Suppressor macrophage treated with lipopolysaccharide for 4 hours (primary cell): ENCODE measurements around the gene MIER1.
"Not testable (repeated sequence)": the region's sequence is repeated elsewhere in the genome, so short reads cannot be mapped to it uniquely, and the experiment has no call there.

Experiments
- DNase-seq: peaks from one replicate; pipeline ENCODE4 v3.0.0-alpha.2; 2020

Gene MIER1

DNA sequence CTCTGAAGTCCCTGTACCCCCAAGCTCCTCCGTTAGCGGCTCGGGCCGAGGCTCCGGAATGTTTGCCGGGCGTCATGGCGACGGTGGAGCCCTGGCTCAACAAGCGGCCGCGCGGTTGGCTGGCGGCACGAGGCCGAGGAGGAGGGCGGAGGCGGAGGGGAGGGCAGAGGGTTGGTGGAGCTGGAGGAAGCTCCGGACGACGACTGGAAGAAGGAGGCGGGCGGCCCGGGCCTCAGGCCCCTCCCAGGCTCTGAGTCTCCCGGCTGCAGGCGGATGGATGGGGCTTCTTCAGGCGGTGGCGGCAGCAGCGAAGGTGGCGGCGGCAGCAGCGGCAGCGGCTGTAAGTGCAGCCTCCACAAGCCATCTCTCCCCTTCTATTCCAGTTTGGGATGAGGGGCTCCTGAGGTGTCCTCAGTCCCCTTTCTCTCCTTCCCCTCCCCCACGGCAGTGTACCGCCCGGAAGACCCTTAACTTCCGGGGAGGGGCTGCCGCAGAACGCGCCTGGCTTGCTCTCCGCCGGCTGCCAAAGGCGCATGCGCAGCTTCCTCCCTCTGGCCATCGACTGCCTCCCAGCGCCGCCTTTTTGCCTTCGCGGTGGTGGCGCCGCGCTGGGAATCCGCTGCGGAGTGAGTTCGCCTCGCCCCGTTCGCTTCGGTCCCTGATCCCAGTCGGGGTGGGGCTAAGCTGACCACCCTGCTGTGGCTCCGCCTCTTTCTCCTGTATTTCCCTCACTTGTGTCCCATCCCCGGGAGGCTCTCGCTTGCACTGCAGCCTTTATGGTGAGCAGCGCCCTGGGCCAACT is at the start of gene MIER1, which contains the start of gene DNAI4:
Gene MIER1, plus strand, starts transcription at position 235 of the 802 bp plus-strand sequence. Its CDS starts 39 bp downstream, at position 274.
Gene DNAI4, minus strand, starts transcription at position 101 of the 802 bp plus-strand sequence. Its CDS starts 25 bp downstream, at position 76.
- peak; percentile 99 for DNase-seq

DNA sequence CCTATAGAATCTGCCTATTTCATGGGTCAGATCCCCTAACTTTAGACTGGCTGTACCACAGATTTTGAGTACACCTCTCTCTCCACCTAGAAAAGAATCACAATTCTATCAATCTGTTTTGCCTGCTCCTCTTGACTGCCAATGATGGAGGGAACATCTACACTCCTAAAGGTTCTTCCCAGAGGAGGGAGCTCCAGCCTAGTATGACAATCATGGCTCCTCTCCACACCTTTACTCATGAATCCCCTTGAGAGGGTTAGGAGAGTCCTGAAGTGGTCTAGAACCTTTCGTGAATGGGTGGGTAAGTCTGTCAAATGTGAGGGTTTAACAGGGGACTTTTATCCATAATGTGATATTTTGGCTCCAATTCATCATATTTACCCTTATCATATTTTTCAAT is 48.1 kb upstream of the MIER1 start:
- no peak for DNase-seq

DNA sequence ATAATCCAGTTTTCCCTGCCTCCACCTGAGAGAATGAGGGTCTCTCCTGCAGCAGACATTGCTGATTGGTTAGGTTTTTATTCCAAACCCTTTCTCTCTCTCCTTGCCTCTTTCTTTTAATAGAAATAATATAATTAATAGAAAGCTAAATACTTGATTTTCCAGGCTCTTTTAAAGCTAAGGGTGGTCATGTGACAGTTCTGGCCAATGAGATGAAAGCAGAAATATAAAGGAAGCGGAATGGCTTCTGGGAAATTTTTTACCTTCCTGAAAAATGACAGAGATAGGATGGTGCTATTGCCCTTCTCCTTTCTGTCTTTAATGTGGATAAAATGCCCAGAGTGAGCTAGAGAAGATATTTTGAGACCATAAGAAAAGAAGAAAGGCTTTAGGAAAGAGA is 35.8 kb upstream of the MIER1 start:
- DNase-seq = no peak

DNA sequence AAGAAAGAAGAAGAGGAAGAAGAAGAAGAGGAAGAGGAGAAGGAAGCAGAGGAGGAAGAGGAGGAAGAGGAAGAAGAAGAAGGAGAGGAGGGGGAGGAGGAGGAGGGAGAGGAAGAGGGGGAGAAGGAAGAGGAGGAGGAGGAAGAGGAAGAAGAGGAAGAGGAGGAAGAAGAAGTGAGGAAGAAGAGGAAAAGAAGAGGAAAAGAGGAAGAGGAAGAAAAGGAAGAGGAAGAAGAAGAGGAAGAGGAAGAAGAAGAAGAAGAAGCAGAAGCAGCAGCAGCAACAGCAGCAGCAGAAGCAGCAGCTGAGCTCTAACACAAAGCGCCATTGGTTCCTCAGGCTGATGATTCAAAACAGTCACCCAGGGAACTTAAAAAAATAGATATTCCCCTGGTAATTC is 34.2 kb upstream of the MIER1 start:
- DNase-seq = no peak

DNA sequence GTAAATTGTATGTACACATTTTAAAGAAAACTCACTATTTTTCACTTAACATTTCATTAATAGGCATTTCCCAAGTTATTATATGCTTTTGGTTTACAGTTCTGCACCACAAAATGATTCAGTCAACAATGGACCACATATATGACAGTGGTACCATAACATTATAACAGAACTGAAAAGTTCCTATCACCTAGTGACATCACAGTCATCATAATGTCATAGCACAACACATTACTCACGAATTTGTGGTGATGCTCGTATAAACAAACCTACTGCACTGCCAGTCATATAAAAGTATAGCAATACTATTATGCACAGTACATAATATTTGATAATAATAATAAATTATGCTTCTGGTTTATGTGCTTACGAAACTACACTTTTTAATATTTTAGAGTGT is 31.1 kb upstream of the MIER1 start:
- DNase-seq = no peak

DNA sequence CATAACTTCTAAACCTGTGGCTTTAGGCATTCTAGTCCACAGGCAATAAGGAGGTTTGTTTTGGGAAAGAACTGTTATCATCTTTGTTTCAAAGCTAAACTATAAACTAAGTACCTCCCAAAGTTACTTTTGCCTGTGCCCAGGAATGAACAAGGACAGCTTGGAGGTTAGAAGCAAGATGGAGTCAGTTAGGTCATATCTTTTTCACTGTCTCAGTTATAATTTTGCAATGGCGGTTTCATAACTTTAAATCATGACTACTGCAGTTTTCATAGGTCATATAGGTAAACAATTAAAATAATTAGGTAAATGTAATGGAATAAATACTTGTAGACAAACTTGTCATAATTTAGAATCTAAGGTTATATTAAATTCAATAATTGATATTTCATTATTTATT is 9.6 kb upstream of the MIER1 start:
- DNase-seq = not testable (repeated sequence)

DNA sequence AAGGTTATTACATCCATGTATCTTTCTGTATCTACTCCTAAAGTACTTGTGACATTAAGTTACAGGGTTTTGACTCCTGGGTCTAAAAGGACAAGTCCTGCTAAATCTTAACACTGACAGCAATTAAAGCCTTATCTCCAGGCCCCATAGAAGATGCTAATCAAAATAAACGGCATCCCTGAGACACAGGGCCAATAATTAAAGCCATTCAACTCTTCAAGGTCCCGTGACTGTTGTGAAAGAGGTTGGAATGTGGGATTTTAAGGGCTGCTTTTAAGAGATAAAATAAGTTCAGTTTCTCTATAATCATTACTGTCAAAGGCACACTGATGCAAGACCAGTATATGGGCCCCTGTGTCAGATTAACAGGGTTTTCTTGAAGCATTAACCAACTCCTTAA is 8.5 kb upstream of the MIER1 start:
- DNase-seq = no peak

DNA sequence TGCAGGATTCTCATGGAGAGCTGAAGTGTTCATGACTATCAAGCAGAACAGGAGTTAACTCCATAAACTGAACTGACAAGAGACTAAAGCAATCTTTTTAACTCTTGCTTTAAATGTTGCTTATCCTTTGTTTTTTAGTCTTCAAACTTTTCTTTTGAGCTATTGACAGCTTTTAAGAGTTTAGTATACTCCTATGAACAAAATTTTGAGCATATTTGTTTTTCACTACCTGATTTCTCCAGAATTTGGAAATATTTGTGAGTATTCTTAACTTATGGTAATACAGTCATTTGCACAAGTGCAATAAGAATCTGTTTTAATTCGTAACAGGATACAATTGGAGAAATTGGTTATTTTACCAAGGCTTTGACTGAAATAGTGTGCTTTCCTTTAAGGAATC is 7.3 kb upstream of the MIER1 start:
- DNase-seq = no peak

DNA sequence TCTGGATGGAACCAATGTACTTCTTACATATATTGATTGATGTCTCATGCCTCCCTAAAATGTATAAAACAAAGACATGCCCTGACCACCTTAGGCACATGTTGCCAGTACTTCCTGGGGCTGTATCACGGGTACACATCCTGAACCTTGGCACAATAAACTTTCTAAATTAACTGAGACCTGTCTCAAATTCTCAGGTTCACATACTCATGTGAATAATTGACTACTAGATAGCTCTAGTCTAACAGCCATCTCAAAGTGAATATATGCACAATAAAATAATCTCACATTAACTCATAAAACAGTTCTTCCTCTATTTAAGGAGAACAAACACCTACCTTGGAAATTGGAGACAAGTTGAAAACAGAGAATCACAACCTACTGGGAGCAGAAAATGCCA is 5.7 kb upstream of the MIER1 start:
- no peak for DNase-seq

DNA sequence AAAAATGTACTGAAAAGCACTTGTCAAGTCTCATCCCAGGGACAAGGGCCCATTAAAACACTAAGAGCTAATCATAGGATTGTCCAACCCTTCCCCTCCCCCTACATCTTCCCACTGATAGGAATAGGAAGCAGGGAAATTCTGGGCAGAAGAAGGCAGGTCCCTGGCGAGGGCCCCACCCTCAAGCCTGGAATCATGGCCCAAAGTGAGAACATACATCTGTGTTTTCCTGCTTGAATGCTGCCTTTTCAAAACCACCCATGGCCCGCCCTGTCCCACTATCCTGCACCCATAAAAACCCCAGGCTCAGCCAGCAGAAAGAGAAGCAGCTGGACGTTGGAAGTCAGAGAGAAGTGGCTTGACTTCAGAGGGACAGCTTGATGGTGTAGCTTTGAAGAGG is 5.0 kb upstream of the MIER1 start:
- no peak for DNase-seq

DNA sequence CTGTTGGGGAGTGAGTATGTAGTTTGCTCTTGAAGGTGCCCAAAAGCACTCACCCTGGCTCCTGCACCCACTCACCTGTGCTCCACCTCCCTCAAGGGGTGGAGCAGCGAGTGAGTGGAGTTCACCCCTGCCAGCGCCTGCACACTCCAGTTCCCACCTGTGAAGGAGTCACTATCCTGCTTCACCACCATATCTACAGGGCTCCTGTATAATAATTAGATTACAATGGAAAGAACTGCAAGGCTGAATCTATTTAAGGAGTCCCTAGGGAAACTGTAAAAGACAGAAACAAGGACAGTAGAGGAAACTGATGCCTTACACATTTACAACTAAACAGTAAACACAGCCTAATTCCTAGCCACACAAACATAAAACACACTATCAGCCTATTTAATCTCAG is 4.2 kb upstream of the MIER1 start:
- no peak for DNase-seq

DNA sequence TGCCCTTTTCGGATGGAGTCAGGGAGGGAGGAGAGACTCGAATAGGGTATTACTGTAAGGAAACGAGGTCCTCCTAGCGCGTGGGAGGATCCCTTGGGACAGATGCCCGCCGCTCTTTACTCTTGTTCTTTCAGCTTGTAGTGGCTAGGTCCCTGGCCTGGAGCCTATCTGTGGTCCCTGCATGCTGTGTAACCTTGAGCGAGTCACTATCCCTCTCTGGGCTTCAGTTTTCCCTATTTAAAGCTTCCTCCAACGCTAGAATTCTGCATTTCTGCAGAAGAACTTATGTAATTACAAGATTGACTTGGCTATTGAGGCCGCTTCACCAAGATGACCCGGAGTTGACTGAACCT is 744 bp downstream of the MIER1 start:
- DNase-seq = no peak

DNA sequence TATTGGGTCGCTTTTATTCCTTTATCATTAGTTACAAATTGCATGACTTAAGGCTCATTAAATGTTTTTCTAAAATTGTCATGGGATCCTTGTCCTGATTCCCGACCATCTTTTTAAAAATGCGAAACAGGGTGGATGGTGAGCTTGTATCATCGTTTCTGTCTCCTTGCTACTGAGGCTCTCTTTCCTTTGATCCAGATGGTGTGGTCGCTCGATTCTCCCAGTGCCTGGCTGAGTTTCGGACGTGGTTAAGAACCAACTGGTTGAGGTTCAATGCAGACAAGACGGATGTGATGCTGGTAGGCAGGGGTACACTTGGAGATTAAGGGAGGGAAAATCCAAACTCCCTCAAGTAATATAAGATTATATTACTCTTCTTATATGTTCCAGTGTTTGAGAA is 1.2 kb downstream of the MIER1 start:
- DNase-seq = no peak

DNA sequence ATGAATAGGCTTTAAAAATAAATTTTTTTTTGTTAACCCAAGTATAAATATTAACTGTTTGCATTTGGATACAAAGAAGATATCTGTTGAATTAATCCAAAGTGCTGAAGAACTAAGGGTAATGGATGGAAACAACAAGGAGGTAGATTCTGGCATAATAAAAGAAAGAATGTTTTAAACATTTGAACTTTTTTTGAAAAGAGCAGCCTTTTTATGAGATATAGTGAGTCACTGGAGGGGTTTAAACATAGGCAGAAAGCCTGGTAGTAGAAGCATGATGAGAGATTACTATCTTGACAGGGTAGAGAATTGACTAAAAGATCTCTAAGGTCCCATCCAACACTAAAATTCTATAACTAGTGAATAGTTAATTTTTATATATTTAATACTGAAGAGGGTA is 2.7 kb downstream of the MIER1 start:
- DNase-seq = no peak

DNA sequence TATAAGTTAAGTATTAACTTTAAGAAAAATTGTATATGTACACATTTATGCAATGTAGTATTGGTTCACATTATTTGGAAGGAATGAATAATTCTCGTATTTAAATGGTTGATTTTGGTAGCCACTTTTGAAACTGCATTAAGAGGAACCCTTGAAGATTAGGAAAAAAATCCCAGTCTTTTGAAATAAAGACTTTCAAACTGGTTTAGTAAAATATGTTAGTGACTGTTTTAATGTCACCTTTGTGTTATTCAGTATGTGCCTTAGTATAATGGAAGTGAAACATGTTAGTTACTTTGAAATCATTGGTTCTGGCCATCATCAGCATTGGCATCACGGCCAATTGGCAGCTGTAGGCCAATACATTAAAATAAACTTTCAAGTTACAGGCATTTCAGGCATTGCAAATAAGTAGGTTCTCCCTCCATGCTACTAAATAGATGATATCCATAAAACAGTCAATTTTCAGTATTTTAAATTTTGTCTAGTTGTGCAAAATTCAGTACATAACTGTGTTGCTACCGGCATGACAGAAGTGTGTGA is 4.4 kb downstream of the MIER1 start:
- peak; percentile 73 for DNase-seq

DNA sequence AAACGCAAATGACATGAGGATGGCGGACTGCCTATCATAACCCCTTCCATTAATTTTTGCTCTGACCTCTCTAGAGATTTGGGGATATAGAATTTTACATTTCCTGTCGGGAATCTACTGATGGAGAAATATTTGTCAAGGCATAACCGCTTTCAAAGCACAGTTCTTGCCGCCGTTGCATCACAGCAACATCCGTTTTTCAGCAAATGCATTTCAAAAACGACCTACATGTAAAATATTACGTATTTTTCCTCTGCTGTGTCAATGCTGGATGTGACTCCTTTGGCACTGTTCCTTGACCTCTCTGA is 4.9 kb downstream of the MIER1 start:
- no peak for DNase-seq

DNA sequence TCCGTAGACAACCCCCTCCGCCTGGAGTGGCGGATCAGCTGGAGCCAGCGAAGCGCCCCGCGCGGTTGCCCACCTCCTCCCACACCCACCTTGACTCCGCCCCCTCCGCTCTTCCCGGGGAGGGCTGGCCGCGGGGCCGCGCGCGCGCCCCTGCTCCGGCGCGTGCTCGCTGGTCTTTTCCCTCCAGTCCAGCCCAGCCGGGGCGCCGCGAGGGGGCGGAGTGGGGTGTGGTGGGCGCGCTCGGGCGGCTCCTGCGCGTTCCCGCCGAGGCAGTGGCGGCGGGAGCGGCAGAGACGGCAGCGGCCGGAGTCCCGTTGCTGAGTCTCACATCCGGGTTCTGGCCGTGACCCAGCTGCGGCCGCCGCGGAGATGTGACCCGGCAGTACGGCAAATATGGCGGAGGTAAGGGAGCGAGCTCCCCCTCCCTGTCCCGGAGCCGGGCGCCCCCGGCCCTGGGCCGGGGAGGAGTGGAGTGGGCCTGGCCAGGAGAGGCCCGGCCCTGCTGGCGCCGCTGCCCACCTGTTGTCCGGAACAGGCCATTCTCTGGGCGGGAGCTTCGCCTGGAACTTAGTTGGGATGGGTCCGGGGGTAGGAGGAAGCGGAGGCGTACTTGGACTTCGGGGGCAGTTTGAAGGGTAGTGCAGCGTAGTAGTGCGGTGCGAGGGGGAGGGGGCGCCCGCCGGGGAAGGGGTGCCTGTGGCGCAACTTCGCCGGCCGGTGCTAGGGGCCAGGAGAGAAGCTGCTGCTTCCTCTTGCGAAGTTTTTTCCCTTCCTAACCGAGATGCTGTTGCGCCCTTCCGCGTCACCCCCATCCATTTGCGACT is 5.4 kb downstream of the MIER1 start:
- DNase-seq = peak; percentile 94

DNA sequence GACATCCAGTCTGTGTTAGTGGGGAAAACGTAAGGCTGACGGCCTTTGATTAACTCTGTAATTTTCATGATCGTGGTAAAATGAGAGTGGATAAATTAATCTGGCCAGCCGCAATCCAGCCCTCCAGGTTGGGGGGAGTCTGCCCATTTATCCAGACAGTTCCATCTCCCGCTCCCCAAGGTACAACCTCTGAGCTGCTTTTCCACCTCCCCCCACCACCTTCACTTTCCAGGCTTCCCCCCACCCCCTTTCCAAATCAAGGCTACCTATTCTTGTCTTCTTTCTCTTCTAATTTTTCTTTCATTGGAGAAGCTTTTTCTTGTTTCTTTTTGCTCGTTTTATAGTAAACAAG is 6.0 kb downstream of the MIER1 start:
- DNase-seq = no peak

DNA sequence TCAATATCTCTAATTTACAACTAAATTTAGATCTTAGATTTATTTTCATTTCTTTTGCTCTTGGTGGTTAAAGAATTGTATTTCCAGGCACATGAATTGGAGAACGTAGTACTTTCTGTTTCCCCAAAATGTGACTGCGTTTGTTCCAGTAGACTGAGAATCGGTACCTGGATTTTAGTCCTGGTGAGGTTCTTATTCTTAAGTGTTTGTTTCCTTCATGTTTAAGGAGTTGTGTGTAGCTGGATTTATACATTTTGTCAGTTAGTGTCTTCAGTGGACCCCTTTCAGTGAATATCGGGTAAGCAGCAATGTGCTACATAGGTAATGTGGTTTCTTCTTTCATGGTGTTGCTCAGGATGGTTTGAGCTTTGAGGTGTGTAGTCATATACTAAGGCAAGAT is 6.8 kb downstream of the MIER1 start:
- DNase-seq = peak; percentile 32

DNA sequence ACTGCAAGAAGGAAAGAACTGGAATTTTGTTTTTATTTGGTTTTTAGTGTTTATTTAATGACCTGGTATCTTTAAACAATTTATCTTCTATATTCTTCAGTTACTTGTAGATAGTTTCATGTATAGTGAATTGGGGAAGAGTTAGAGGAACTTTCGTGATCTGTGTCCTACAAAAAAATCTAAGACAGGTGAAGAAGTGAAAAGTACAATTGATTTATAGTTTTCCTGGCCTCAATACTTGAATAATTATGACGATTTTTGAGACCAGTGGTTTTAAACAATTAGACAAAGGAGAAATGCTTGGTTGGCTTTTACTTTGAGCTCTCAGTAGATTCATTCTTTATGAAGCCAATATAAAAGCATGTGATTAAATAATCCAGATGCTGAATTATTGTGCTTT is 7.5 kb downstream of the MIER1 start:
- no peak for DNase-seq

DNA sequence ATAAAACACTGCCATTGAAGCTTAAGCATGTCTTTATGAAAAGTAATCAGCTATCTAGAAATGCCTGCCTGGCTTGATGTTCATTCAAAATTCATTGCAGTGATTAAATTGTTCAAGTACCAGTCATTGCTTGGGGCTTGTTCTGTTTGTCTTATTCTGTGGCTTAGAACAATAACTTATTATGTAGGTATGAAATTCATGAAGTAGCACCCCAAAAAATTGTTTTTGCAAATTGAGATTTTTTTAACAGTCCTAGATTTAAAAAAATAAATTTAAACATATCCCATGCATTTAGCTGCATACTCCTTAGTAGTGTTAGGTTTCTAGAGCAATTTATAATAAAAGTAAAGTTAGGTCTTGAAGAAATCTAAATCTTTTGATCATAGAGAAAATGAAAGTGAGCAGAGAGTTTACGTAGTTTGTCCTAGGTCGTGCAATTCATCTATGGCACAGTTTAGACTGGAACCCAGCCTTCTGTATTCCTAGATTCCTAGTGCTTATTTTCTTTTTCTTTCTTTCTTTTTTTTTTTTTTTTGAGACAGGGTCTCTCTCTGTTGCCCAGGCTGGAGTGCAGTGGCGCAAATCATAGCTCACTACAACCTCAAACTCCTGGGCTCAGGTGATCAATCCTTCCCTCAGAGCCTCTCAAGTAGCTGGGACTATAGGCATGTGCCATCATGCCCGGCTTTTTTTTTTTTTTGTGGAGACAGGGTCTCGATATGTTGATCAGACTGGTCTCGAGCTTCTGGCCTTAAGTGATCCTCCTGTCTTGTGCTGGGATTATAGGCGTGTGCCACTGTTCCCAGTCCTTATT is 9.3 kb downstream of the MIER1 start:
- DNase-seq = peak; percentile 39

DNA sequence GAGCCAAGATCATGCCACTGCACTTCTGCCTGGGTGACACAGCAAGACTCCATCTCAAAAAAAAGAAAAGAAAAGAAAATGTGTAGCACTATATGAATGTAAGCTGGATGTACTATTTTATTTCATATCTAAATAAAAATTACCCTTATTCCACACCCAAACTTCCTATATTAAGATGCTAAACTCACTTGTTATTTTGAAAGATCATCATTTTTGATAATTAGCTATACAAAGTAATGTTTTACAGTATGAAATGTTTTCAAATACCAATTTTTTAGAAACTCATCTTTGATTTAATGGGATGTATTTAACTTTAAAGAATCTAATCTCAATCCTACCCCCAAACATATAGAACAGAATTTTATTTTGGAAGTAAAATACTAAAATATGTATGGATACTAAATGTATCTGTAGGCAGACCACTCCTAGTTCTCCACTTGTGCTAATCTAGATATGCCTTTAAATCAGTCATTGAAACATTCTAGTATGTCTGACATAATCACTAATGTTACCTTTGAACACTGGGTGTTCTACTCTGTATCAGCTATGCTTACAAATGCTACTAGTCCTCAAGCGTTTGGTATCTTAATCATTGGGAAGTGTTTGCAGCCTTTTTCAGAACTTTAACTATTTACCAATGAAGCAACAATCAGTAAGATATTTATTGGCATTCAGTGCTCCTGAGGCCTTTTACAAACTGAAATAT is 12.9 kb downstream of the MIER1 start:
- no peak for DNase-seq

DNA sequence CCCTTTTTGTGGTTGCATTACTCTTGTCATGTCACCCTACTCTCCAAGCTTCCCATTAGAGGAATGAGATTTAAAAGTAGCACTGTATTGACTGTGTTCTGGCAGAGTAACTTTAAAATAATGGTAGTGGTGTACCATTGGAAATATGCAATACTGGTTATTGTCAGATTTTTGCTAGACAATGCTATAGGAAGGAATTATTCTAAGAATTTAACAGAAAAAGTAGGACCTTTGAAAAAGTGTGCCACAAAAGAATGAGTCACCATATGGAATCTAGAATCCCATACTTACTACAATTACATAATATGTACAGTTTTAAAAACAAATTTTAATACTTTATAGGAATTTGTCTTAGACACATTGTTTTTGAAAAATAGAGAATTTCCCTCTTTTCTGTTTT is 13.8 kb downstream of the MIER1 start:
- DNase-seq = no peak
